GM21576 (cell line): Measurements from ENCODE around the gene PTEN.
A peak's percentile ranks its signal among the peaks of the same experiment; 100 is the strongest.
"Not testable (repeated sequence)": the region's sequence is repeated elsewhere in the genome, so short reads cannot be mapped to it uniquely, and the experiment has no call there.

Experiments
- ATAC-seq: cut with Tn5 transposase; IDR thresholded peaks from one replicate; pipeline ENCODE4 v1.9.1; 2021; ENCODE audit warnings: mild to moderate bottlenecking, moderate library complexity; ENCODE audit not compliant: unreplicated experiment

PTEN gene

DNA sequence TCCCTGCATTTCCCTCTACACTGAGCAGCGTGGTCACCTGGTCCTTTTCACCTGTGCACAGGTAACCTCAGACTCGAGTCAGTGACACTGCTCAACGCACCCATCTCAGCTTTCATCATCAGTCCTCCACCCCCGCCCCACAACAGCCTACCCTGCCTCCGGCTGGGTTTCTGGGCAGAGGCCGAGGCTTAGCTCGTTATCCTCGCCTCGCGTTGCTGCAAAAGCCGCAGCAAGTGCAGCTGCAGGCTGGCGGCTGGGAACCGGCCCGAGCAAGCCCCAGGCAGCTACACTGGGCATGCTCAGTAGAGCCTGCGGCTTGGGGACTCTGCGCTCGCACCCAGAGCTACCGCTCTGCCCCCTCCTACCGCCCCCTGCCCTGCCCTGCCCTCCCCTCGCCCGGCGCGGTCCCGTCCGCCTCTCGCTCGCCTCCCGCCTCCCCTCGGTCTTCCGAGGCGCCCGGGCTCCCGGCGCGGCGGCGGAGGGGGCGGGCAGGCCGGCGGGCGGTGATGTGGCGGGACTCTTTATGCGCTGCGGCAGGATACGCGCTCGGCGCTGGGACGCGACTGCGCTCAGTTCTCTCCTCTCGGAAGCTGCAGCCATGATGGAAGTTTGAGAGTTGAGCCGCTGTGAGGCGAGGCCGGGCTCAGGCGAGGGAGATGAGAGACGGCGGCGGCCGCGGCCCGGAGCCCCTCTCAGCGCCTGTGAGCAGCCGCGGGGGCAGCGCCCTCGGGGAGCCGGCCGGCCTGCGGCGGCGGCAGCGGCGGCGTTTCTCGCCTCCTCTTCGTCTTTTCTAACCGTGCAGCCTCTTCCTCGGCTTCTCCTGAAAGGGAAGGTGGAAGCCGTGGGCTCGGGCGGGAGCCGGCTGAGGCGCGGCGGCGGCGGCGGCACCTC lies at the start of gene PTEN, which contains the start of gene KLLN:
Gene PTEN, plus strand, starts transcription at position 573 of the 891 bp plus-strand sequence. CDS start 845 bp downstream, outside the sequence.
Gene KLLN, minus strand, starts transcription at position 481 of the 891 bp plus-strand sequence. CDS start 1,046 bp downstream, outside the sequence.
- ATAC-seq = peak; percentile 27

DNA sequence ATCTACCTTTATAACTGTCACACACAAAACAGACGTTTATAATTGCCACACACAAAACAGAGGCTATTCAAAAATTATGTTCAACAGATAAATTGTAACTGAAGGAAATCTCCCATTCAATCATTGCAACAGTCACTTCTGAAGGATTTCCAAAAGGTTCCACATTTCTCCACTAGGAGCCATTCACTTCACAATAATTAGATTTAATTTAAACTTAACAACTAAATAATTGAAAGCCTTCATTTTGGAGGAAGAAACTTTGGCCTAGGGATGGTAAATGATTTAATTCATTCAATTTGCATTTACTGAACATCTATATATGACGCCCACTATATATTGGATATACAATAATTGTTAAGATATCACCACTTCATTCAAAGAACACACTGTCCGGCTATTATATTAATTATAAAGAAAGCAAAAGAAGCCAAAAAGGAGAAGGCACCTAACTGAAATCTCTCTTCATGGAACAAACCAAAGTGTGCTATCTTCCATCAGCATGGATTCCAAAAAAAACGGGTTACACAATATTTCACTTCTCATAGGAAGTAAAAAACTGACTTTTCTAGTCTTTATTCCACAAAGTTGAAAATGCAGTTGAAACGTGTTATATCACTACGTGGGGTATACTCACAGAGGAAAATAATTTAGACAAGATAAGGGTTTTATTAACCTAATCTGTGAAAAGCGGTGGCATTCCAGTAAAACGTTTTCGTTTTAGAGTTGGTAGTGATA lies 47.1 kb upstream of the PTEN start:
- no peak for ATAC-seq

DNA sequence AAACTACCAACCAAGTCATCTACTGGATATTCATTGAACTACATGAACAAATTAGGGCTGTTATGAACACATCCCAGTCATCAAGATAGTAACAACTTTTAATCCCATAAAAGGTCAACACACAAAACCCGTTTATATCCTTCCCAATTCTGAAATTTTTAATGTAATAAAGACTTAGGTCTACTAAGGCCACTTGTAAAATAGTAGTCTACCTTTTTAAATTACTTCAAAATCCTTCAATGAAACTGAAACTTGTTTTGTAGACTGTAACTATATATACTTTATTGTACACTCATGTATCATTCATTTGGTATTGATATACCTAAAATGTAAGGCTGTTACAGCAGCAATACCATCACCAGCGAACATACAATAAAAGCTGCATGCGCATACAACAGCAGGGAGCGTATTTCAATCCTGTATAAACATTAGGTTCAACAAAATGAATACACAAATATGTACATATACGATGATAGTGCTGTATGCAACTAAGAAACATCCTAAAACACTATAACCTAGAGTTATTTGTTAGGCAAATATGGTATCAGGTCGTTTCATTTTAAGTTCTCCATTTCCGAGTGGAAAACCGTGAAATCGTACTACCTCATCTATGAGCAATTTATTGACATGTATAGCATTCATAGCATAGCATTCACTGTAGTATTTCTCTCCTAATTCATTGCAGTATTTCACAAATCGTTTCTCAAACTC lies 46.4 kb upstream of the PTEN start:
- no peak for ATAC-seq

DNA sequence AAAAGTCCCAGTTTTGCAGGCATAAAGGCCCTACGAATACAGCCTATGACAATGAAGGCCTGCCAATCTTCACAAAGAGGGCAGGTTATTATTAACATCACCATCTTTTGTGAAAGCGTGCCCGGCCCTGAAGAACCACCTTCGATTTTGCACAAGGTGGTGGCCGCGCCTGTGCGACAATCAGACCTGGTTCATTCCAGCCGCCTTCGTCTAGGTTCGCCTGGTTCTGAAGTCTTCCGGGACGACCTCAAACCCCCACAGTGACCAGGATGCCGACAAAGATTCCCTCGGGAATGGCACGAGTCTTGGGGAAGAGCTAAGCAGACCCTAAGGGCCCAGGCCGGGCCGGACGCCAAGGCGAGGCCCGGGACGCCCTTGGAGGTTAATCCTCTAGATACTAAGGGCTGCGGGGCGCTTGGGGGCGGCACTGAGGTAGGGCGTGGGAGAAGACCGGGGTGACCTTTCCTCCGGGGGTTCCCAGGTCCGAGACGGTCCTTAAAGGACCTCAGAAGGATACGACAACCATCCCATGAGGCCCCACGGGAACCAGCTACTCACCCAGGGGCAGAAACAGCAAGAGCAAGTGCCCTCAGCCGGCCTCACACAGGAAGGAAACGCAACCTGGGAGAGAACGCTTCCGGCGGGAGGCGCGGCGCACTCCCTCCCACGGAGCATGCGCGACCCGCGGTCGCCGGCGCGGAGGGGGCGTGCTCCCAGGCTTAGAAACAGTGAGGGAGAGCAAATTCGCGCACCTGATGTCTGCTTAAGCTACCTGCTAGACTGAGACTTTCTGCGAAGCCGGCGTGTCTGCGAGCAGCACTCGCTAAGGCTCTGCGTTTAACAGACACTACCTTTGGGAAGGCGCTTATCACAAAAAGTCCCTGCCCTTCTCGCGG lies 45.6 kb upstream of the PTEN start, which contains the start of gene ATAD1:
Gene ATAD1, minus strand, starts transcription at position 618 of the 896 bp plus-strand sequence. CDS start 3,627 bp downstream, outside the sequence.
- ATAC-seq = peak; percentile 65

GRCh38 chr10:87818505-87819288 lies 44.7 kb upstream of the PTEN start:
- peak; percentile 57 for ATAC-seq

- no peak for ATAC-seq
These were observed 44.2 kb upstream of the PTEN start for GRCh38 chr10:87819289-87819585.

- ATAC-seq = no peak
These were observed 36.8 kb upstream of the PTEN start for GRCh38 chr10:87826653-87827052.

- no peak for ATAC-seq
These were observed 35.7 kb upstream of the PTEN start for GRCh38 chr10:87827681-87828080.

- not testable (repeated sequence) for ATAC-seq
These were observed 34.4 kb upstream of the PTEN start for GRCh38 chr10:87829051-87829450.

DNA sequence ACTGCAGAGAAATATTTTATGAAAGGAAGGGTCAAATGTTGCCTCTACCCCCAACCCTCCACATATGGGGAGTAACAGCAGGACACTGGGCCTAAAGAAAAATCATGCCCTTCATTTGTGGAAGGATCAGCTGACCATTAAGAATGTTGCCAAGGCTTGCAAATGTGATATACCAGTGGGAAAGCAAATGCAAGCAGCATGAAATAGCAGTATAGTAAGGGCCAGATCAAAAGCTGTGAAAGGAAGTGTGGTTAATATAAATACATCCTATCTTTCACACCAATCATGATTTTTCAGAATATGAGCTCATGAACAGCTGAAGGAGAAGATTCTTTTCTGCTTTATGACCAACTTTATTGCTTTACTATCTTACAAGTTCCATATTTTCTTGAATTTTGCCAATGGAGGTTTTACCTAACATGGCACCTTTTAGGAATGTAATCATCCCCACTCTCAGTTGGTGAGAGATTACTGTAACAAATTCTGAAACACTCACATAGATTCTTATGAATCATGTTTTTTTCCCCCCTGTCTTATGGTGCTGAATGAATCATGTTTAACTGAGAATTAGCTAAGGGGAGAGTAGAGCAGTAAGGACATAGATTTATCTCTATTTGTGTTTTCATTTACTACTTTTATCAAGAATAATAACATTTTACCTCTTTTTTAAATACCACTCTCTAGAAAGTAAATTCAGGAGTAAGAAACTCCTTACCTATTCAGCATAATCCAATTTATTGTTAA lies 33.3 kb upstream of the PTEN start:
- no peak for ATAC-seq

GRCh38 chr10:87836098-87836497 lies 27.3 kb upstream of the PTEN start:
- ATAC-seq = no peak

- ATAC-seq = peak; percentile 56
These were observed 26.0 kb upstream of the PTEN start for GRCh38 chr10:87837445-87837844.

DNA sequence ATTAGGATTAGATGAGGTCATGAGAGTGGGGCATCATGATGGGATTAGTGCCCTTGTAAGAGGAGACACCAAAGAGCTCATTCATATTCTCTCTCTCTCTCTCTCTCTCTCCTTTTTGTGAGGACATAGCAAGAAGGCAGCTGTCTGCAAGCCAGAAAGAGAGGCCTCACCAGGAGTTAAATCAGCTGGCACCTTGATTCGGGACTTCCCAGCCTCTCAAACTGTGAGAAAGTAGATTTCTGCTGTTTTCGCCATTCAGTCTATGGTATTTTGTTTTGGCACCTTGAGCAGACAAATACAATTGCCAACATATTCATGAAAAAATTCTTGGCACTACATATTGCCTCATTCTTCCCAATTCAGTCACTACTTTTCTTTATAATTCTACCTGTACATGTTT lies 24.8 kb upstream of the PTEN start:
- no peak for ATAC-seq

DNA sequence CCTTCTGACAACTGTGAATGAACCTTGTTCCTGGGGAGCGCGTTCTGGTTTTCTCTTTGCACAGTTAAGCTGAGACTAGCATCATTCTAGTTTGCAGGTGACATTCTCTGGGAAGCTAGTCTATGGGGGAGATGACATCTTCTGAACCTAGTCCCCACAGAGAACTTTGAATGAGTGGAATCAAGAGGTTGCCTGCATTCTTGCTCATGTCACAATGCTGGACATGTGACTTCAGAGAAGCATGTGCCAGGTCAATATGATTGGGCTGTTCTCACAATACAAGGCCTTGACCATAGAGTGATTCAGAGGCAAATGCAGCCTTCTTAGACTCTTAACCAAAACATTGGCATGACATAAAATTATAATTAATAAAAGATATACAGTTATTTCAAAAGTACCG lies 22.2 kb upstream of the PTEN start:
- ATAC-seq = no peak

DNA sequence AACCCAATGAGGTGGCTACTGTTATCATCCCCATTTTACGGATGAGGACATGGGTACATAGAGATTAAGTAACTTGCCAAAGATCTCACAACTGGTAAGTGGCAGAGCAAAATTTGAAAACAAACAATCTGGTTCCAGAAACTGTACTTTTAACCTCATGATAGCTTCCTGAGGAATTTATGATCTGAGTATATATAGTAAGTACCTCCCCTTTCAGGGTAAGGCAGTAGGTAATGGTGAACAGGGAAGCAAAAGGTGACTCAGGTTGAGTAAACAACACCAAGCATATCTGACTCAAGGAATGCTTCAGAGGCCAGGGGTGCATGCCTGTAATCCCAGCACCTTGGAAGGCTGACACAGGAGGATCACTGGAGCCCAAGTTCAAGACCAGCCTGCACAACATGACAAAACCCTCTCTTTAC lies 21.2 kb upstream of the PTEN start:
- no peak for ATAC-seq

- no peak for ATAC-seq
These were observed 20.5 kb upstream of the PTEN start for GRCh38 chr10:87842776-87843497.

- no peak for ATAC-seq
These were observed 19.7 kb upstream of the PTEN start for GRCh38 chr10:87843714-87844113.
